ENCODE measurements around the gene INPP4B.

- TF ChIP-seq CTCF (conservative IDR thresholded peaks at IDR 0.05; ENCODE audit: low read depth, low read length) (no peak), EZH2 (IDR thresholded peaks at IDR 0.05; ENCODE audit: low read length, unreplicated experiment) (no peak), EZH2phosphoT487 (IDR thresholded peaks at IDR 0.05; ENCODE audit: borderline replicate concordance, low read length) (no peak)
Measured at GRCh38 chr4:142813388-142813787, 32.7 kb downstream of the INPP4B start.

All from PC-3 (cell line).